ENCODE results near the gene ACTG2.

The ACTG2 gene

DNA sequence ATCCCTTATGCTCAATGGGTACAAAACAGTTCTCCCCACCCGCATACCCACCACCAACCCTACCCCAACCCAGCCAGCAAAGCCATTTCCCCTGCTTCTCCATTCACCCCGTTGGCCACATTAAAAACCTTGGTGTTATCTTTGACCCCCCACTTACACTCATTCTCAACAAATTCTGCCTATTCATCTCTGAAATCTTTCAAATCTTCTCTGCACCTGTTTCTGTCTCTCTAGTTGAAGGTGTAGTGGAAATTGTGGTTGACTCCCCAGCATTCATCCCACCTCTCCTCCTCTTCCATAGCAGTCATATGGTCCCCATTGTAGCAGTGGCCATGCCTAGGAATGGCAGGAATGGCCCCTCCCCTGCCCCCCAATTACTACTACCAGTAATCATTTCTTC lies 71.4 kb downstream of the ACTG2 start:
- no peak overlapping the region for H3K4me2 ChIP-seq (ENCODE audit: low read depth, low read length)
- H3K9me3 ChIP-seq (replicated peaks; ENCODE audit: insufficient read depth, low read length), result no peaks in the 10 kb centered on the region
- TF ChIP-seq EZH2phosphoT487 (IDR thresholded peaks at IDR 0.05; ENCODE audit: low read length) (no peak), EZH2 (optimal IDR thresholded peaks at IDR 0.05; ENCODE audit: low read depth, low read length) (no peak)
- TF ChIP-seq, protein P1, sequence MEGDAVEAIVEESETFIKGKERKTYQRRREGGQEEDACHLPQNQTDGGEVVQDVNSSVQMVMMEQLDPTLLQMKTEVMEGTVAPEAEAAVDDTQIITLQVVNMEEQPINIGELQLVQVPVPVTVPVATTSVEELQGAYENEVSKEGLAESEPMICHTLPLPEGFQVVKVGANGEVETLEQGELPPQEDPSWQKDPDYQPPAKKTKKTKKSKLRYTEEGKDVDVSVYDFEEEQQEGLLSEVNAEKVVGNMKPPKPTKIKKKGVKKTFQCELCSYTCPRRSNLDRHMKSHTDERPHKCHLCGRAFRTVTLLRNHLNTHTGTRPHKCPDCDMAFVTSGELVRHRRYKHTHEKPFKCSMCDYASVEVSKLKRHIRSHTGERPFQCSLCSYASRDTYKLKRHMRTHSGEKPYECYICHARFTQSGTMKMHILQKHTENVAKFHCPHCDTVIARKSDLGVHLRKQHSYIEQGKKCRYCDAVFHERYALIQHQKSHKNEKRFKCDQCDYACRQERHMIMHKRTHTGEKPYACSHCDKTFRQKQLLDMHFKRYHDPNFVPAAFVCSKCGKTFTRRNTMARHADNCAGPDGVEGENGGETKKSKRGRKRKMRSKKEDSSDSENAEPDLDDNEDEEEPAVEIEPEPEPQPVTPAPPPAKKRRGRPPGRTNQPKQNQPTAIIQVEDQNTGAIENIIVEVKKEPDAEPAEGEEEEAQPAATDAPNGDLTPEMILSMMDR (IDR thresholded peaks at IDR 0.05; ENCODE audit: low read length), result no peak
- DNase-seq, result no peak
- no peak overlapping the region for H3K4me3 ChIP-seq (ENCODE audit: low read length)
- H3K9ac ChIP-seq (ENCODE audit: low read length), result no peak overlapping the region
- H3K79me2 ChIP-seq (ENCODE audit: low read length), result no peaks in the 10 kb centered on the region
- H2AFZ ChIP-seq (ENCODE audit: low read length), result no peak overlapping the region
- 0 out of 2 replicates have a peak, but pooled peaks cover 2% of the 10 kb centered on the region for H3K36me3 ChIP-seq (replicated peaks; ENCODE audit: insufficient read depth, low read length)
- no peaks in the 10 kb centered on the region for H3K27me3 ChIP-seq (replicated peaks; ENCODE audit: insufficient read depth, low read length)
- no peaks in the 10 kb centered on the region for H3F3A ChIP-seq (ENCODE audit: insufficient read depth, low read length)
- H3K9me2 ChIP-seq (replicated peaks; ENCODE audit: insufficient read depth, low read length), result no peaks in the 10 kb centered on the region
- H3K4me1 ChIP-seq (ENCODE audit: low read length), result no peaks in the 10 kb centered on the region
- H3K27ac ChIP-seq (ENCODE audit: low read length), result no peak overlapping the region
- no peaks in the 10 kb centered on the region for H4K20me1 ChIP-seq (ENCODE audit: insufficient read depth, low read length)

DNA sequence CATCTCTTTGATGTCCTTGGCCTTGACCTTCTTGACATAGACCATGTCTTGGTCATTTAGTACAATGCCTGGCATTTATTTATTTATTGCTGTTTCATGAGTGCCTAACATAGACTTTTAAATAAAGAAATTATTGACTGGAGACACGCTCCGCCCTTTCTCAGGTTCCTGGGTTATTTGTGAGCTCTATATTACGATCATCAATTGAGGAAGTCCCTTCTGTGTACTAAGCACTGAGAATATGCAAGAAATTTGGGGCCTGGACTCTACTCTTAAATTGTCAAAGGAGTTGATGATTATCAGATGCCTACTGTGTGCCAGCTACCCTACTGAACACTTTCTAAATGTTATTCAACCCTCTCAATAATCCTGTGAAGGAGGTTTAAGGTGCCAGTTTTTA lies 72.2 kb downstream of the ACTG2 start:
- H3K4me3 ChIP-seq (ENCODE audit: low read length), result no peak overlapping the region
- no peaks in the 10 kb centered on the region for H3K9me3 ChIP-seq (replicated peaks; ENCODE audit: insufficient read depth, low read length)
- no peak overlapping the region for H3K9ac ChIP-seq (ENCODE audit: low read length)
- H3F3A ChIP-seq (ENCODE audit: insufficient read depth, low read length), result no peaks in the 10 kb centered on the region
- H4K20me1 ChIP-seq (ENCODE audit: insufficient read depth, low read length), result no peaks in the 10 kb centered on the region
- no peaks in the 10 kb centered on the region for H3K36me3 ChIP-seq (replicated peaks; ENCODE audit: insufficient read depth, low read length)
- H3K27me3 ChIP-seq (replicated peaks; ENCODE audit: insufficient read depth, low read length), result no peaks in the 10 kb centered on the region
- no peak for DNase-seq
- no peak overlapping the region for H3K27ac ChIP-seq (ENCODE audit: low read length)
- no peak overlapping the region for H2AFZ ChIP-seq (ENCODE audit: low read length)
- H3K9me2 ChIP-seq (replicated peaks; ENCODE audit: insufficient read depth, low read length), result no peaks in the 10 kb centered on the region
- H3K4me1 ChIP-seq (ENCODE audit: low read length), result peaks cover 1% of the 10 kb centered on the region; the same call in 1 of the 2 replicates
- no peak for TF ChIP-seq EZH2 (optimal IDR thresholded peaks at IDR 0.05; ENCODE audit: low read depth, low read length)
- TF ChIP-seq EZH2phosphoT487 (IDR thresholded peaks at IDR 0.05; ENCODE audit: low read length), result no peak
- TF ChIP-seq, protein P1 (IDR thresholded peaks at IDR 0.05; ENCODE audit: low read length), result no peak
- no peak overlapping the region for H3K4me2 ChIP-seq (ENCODE audit: low read depth, low read length)
- no peaks in the 10 kb centered on the region for H3K79me2 ChIP-seq (ENCODE audit: low read length)

DNA sequence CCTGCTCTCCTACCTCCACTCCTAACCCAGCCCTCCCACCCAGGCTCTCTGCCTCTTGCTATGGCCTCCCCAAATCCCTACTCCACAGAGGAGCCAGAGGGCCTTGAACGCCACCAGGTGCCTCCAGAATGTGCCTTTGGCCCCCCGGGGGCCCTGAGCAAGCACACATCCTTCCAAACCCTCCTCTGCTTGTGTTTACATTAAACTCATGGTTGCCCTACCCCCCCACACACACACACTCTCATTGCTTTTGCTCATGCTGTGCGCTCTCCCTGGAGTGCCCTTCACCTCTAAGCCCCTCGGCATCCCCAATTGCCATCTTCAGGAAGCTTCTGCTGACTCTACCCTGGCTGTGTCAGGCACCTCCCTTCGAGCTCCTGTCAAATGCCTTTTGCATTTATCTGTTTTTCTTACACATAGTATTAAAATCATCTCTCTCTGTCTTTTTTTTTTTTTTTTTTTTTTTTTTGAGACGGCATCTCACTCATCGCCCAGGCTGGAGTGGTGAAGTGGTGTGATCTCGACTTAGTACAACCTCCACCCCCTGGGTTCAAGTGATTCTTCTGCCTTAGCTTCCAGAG lies 75.6 kb downstream of the ACTG2 start:
- H3K79me2 ChIP-seq (ENCODE audit: low read length), result no peaks in the 10 kb centered on the region
- H3K9me2 ChIP-seq (replicated peaks; ENCODE audit: insufficient read depth, low read length), result no peaks in the 10 kb centered on the region
- H3K27ac ChIP-seq (ENCODE audit: low read length), result no peak overlapping the region
- no peak overlapping the region for H3K9ac ChIP-seq (ENCODE audit: low read length)
- H3K4me2 ChIP-seq (ENCODE audit: low read depth, low read length), result no peak overlapping the region
- no peak for TF ChIP-seq EZH2 (optimal IDR thresholded peaks at IDR 0.05; ENCODE audit: low read depth, low read length)
- TF ChIP-seq EZH2phosphoT487 (IDR thresholded peaks at IDR 0.05; ENCODE audit: low read length), result no peak
- TF ChIP-seq, protein P1 (IDR thresholded peaks at IDR 0.05; ENCODE audit: low read length), result no peak
- H3K4me1 ChIP-seq (ENCODE audit: low read length), result peaks cover 17% of the 10 kb centered on the region
- H3K9me3 ChIP-seq (replicated peaks; ENCODE audit: insufficient read depth, low read length), result no peaks in the 10 kb centered on the region
- H3K36me3 ChIP-seq (replicated peaks; ENCODE audit: insufficient read depth, low read length), result no peaks in the 10 kb centered on the region
- H4K20me1 ChIP-seq (ENCODE audit: insufficient read depth, low read length), result no peaks in the 10 kb centered on the region
- H3K27me3 ChIP-seq (replicated peaks; ENCODE audit: insufficient read depth, low read length), result peaks cover 10% of the 10 kb centered on the region; the same call in 1 of the 2 replicates
- DNase-seq, result no peak
- H3K4me3 ChIP-seq (ENCODE audit: low read length), result no peak overlapping the region
- H3F3A ChIP-seq (ENCODE audit: insufficient read depth, low read length), result peaks cover 9% of the 10 kb centered on the region; the same call in 1 of the 2 replicates
- no peak overlapping the region for H2AFZ ChIP-seq (ENCODE audit: low read length)

Data from MM.1S (cell line).